Hepatocyte (in vitro differentiated cells): ENCODE results near the gene PTPRT. TPM values are rescaled to one million over a fixed set of nuclear protein-coding genes. Genes with fewer than 3 reads are reported as not detected.

ENCODE experiments used
- DNase-seq: peaks from one replicate; pipeline ENCODE4 v3.0.0-alpha.2; 2016; ENCODE audit warnings: low spot score
- H2AFZ ChIP-seq: fragments of 200-600 bp; sonication (generic); 2 replicates; pipeline ENCODE4 v1.6.0; 2016; ENCODE audit warnings: antibody characterized with exemption, mild to moderate bottlenecking
- H3K27ac ChIP-seq: fragments of 200-600 bp; sonication (generic); 2 replicates; pipeline ENCODE4 v1.5.1; 2016; ENCODE audit warnings: mild to moderate bottlenecking
- H3K27me3 ChIP-seq: fragments of 200-600 bp; sonication (generic); 2 replicates; pipeline ENCODE4 v1.6.1; 2016
- H3K36me3 ChIP-seq: fragments of 200-600 bp; sonication (generic); replicated peaks from 2 replicates; pipeline ENCODE4 v1.5.1; 2016; ENCODE audit warnings: low read depth; ENCODE audit not compliant: insufficient read depth
- H3K4me1 ChIP-seq: fragments of 200-600 bp; sonication (generic); 2 replicates; pipeline ENCODE4 v1.5.1; 2016; ENCODE audit warnings: mild to moderate bottlenecking, moderate library complexity; ENCODE audit not compliant: insufficient read depth
- H3K4me2 ChIP-seq: fragments of 200-600 bp; sonication (generic); 2 replicates; pipeline ENCODE4 v1.6.0; 2016
- H3K4me3 ChIP-seq: fragments of 200-600 bp; sonication (generic); 2 replicates; pipeline ENCODE4 v1.5.1; 2016; ENCODE audit warnings: mild to moderate bottlenecking
- H3K79me2 ChIP-seq: fragments of 200-600 bp; sonication (generic); 2 replicates; pipeline ENCODE4 v1.6.0; 2017; ENCODE audit warnings: mild to moderate bottlenecking
- H3K9me2 ChIP-seq: fragments of 200-600 bp; sonication (generic); replicated peaks from 2 replicates; pipeline ENCODE4 v1.6.0; 2017; ENCODE audit warnings: mild to moderate bottlenecking; ENCODE audit not compliant: insufficient read depth
- H3K9me3 ChIP-seq: fragments of 200-600 bp; sonication (generic); 2 replicates; pipeline ENCODE4 v1.5.1; 2016; ENCODE audit warnings: low read depth, mild to moderate bottlenecking
- H4K20me1 ChIP-seq: fragments of 200-600 bp; sonication (generic); 2 replicates; pipeline ENCODE4 v1.6.0; 2016; ENCODE audit warnings: mild to moderate bottlenecking; ENCODE audit not compliant: insufficient read depth, poor library complexity, severe bottlenecking
- CTCF ChIP-seq: fragments of 200-600 bp; sonication (generic); IDR thresholded peaks from 2 replicates; pipeline ENCODE4 v1.5.1; 2016; ENCODE audit warnings: antibody characterized with exemption, mild to moderate bottlenecking; ENCODE audit not compliant: poor library complexity
- EZH2 ChIP-seq: fragments of 200-600 bp; sonication (generic); IDR thresholded peaks from 2 replicates; pipeline ENCODE4 v1.6.1; 2016; ENCODE audit warnings: antibody characterized with exemption, mild to moderate bottlenecking, borderline replicate concordance
- EZH2phosphoT487 ChIP-seq: fragments of 200-600 bp; sonication (generic); IDR thresholded peaks from one replicate; pipeline ENCODE4 v1.6.1; 2018; ENCODE audit warnings: antibody characterized with exemption, mild to moderate bottlenecking, low read depth, moderate library complexity; ENCODE audit not compliant: unreplicated experiment, severe bottlenecking
- WGBS: methylation state at CpG from one replicate; pipeline ENCODE4 v1.1.6; 2016; ENCODE audit warnings: low lambda C conversion rate; ENCODE audit errors: missing lambda C conversion rate; 5-methylcytosine and 5-hydroxymethylcytosine counted together
- polyA plus RNA-seq: library from polyadenylated mRNA; unstranded; fragments of >200 nt; fragmentation: Nextera tagmentation; extraction: Ambion mirVana; gene quantifications from 2 replicates; pipeline ENCODE4 v1.2.1, GENCODE V29; 2016
- total RNA-seq: library from RNA; depleted of rRNA; stranded (reverse); fragments of >200 nt; gene quantifications from 2 replicates; pipeline ENCODE4 v1.2.3, GENCODE V29; 2014

PTPRT gene
- total and polyA plus RNA-seq, 2 experiments from 2014 or later = 0.47 to 0.83 TPM

- Histone ChIP-seq H3K27me3 (no peaks in the 10 kb centered on the region), H3K9me2 (no peaks in the 10 kb centered on the region), H3K9me3 (no peaks in the 10 kb centered on the region), H3K79me2 (no peaks in the 10 kb centered on the region), H3K4me2 (no peak overlapping the region), H3K27ac (no peak overlapping the region), H3K4me3 (no peak overlapping the region), H4K20me1 (no peaks in the 10 kb centered on the region), H3K4me1 (no peaks in the 10 kb centered on the region), H2AFZ (no peak overlapping the region), H3K36me3 (no peaks in the 10 kb centered on the region)
- DNase-seq = no peak
- TF ChIP-seq EZH2phosphoT487 = no peak
- no peak for TF ChIP-seq CTCF
- no peak for TF ChIP-seq EZH2
These were observed 687.1 kb downstream of the PTPRT start for GRCh38 chr20:42502591-42502990.

GRCh38 chr20:42496595-42496994 lies 693.1 kb downstream of the PTPRT start:
- Histone ChIP-seq H3K4me1 (peaks cover 4% of the 10 kb centered on the region), H3K36me3 (no peaks in the 10 kb centered on the region), H3K9me3 (no peaks in the 10 kb centered on the region), H3K4me2 (no peak overlapping the region), H4K20me1 (no peaks in the 10 kb centered on the region), H3K9me2 (no peaks in the 10 kb centered on the region), H3K27ac (no peak overlapping the region), H3K4me3 (no peak overlapping the region), H3K27me3 (peaks cover 2% of the 10 kb centered on the region), H2AFZ (no peak overlapping the region), H3K79me2 (no peaks in the 10 kb centered on the region)
- no peak for DNase-seq
- 70% methylated on average over 5 of the region's 5 CpGs for WGBS
- TF ChIP-seq EZH2phosphoT487 = no peak
- no peak for TF ChIP-seq CTCF

GRCh38 chr20:42494290-42494689 lies 695.4 kb downstream of the PTPRT start:
- TF ChIP-seq CTCF = no peak
- no peak for TF ChIP-seq EZH2
- no peak for TF ChIP-seq EZH2phosphoT487
- Histone ChIP-seq H2AFZ (no peak overlapping the region), H3K79me2 (no peaks in the 10 kb centered on the region), H3K9me2 (no peaks in the 10 kb centered on the region), H3K4me2 (no peak overlapping the region), H3K36me3 (no peaks in the 10 kb centered on the region), H3K4me3 (no peak overlapping the region), H3K4me1 (peaks cover 4% of the 10 kb centered on the region), H3K9me3 (no peaks in the 10 kb centered on the region), H4K20me1 (no peaks in the 10 kb centered on the region), H3K27me3 (peaks cover 2% of the 10 kb centered on the region), H3K27ac (no peak overlapping the region)
- no peak for DNase-seq
- 73% methylated on average over 4 of the region's 4 CpGs for WGBS

GRCh38 chr20:42493001-42493400 lies 696.7 kb downstream of the PTPRT start:
- H3K4me3 ChIP-seq = no peak overlapping the region
- TF ChIP-seq CTCF (no peak), EZH2 (no peak), EZH2phosphoT487 (no peak)
- no peaks in the 10 kb centered on the region for H4K20me1 ChIP-seq
- H3K27me3 ChIP-seq = peaks cover 2% of the 10 kb centered on the region
- no peaks in the 10 kb centered on the region for H3K79me2 ChIP-seq
- H3K9me2 ChIP-seq = no peaks in the 10 kb centered on the region
- H3K27ac ChIP-seq = no peak overlapping the region
- H3K4me1 ChIP-seq = peaks cover 4% of the 10 kb centered on the region
- no peak overlapping the region for H2AFZ ChIP-seq
- H3K36me3 ChIP-seq = no peaks in the 10 kb centered on the region
- no peak overlapping the region for H3K4me2 ChIP-seq
- no peaks in the 10 kb centered on the region for H3K9me3 ChIP-seq
- DNase-seq = no peak
